GM21515 (cell line): Measurements from ENCODE around the gene CDK5RAP2.
"Not testable (repeated sequence)": the region's sequence is repeated elsewhere in the genome, so short reads cannot be mapped to it uniquely, and the experiment has no call there.

ENCODE experiments used
- ATAC-seq: cut with Tn5 transposase; IDR thresholded peaks from one replicate; pipeline ENCODE4 v1.9.1; 2021; ENCODE audit not compliant: unreplicated experiment

CDK5RAP2 gene

GRCh38 chr9:120592210-120592609, 12.2 kb upstream of the CDK5RAP2 start:
- no peak for ATAC-seq

DNA sequence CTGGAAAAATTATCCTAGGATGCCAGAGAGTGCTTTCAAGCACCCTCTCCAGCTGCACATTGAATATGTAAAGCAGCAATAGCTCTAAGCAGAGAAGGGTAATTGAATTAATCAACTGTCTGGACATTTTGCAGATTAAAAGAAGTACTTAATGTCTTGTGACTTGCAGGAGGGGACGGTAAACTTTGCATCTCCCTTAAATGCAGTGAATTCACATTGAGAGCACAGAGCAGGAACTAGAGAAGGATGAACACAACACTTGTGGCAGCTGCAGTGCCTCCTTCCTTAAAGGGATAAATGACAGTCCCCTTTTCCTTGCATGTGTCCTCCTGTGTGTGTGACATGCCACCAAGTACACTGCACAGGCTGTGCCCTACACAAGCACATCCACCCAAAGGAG, 7.4 kb upstream of the CDK5RAP2 start:
- no peak for ATAC-seq

DNA sequence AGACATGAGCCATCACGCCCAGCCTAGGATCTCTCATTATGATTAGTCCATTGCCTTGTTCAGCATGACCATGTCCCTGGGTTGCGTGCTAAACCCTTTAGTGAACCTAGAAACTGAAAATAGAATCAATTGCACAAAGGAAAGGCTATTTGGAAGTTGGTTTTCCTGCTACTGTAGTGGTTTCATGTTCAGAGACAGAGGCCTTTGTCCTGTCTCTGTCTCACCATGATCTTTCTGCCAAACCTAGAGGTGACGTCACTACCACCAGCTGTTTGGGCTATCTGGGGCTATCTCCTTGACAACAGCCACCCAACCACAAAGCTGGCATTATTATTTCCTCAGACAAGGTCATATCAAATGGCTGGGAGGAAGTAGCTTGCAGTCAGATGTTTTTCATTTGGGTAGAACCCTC, 4.0 kb upstream of the CDK5RAP2 start:
- ATAC-seq = no peak

GRCh38 chr9:120579139-120580050, 572 bp downstream of the CDK5RAP2 start:
- ATAC-seq = peak; percentile 44

GRCh38 chr9:120574473-120574872, 5.5 kb downstream of the CDK5RAP2 start:
- no peak for ATAC-seq

- ATAC-seq = no peak
Observed at GRCh38 chr9:120572472-120572871, 7.5 kb downstream of the CDK5RAP2 start.

DNA sequence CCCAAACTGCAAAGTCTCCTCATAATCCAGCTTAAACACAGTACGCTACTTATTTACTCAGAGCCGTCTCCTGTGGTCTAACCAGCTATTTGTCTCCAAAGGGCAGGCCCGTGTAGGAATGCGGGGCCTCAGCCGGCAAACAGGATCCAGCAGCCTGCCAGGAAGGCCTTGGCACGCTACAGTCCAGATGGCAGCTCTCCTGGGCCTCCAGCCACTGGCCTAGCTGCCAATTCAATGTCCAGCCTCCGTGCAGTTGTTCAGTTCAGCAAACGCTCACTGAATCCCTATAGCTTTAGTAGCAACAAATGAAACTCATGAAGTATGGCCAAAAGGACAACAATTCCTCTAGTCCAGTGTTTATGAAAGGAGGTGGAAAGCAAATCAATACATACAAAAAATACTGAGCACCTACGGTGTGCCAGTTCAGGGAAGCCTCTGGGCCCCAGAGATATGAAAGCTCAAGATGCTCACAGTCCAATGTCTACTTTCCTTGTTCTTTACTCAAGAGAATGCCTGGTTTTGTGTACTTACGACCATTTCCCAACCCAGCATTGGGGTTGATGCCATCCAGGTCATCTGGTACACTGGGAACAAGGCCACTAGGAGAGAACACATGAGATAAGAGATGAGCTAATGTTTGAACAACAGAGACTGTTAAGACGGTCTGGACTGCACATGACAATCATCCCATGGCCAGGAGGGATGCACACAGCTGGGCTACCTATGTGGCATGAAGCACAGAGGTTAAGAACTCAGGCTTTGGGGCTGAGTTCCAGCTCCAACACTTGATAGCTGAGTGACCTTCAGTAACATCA, 8.3 kb downstream of the CDK5RAP2 start:
- no peak for ATAC-seq

- no peak for ATAC-seq
Observed at GRCh38 chr9:120570296-120570695, 9.7 kb downstream of the CDK5RAP2 start.

GRCh38 chr9:120569556-120569955, 10.4 kb downstream of the CDK5RAP2 start:
- ATAC-seq = no peak

- ATAC-seq = no peak
Observed at GRCh38 chr9:120568816-120569215, 11.2 kb downstream of the CDK5RAP2 start.

DNA sequence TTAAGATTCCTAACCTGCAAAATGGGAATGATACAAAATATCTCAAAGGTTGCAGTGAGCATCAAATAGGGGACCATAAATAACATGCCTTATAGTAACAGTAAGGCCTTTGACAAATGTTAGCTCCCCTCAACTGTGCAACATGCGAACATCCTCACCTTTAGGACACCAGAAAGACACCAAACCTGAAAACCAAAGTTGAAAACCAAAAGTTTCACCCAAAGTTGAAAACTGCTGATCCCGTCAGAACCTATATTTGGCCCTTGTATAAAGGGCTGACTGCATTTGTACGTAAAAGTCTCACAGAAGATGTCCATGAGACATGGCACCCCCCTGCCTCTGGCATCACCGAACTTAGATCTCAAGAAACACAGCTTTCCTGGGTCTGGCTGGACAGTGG, 12.1 kb downstream of the CDK5RAP2 start:
- ATAC-seq = no peak

- no peak for ATAC-seq
Observed at GRCh38 chr9:120567081-120567480, 12.9 kb downstream of the CDK5RAP2 start.

DNA sequence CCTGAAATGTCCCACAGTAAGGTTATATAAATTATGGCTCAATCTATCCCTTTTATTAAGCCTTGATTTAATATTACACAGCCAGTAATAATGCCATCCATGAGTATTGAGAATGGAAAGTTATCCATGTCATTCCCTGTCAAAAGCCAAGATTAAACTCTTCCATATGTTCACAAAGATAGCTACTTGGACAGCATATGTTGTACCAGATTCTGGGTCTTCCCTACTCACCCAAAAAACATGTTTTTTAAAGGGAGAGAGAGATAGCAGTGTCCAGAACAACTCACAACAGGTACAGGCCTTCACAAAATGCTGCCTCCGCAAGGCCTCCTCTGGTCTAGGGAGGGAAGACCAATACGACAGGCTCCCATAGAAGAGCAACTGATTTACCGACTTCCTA, 15.4 kb downstream of the CDK5RAP2 start:
- no peak for ATAC-seq

GRCh38 chr9:120562861-120563443, 17.0 kb downstream of the CDK5RAP2 start:
- no peak for ATAC-seq

GRCh38 chr9:120561709-120562108, 18.3 kb downstream of the CDK5RAP2 start:
- no peak for ATAC-seq

GRCh38 chr9:120559546-120559945, 20.4 kb downstream of the CDK5RAP2 start:
- ATAC-seq = no peak

- no peak for ATAC-seq
Observed at GRCh38 chr9:120558454-120558853, 21.5 kb downstream of the CDK5RAP2 start.

- no peak for ATAC-seq
Observed at GRCh38 chr9:120557205-120557604, 22.8 kb downstream of the CDK5RAP2 start.

GRCh38 chr9:120556775-120557174, 23.2 kb downstream of the CDK5RAP2 start:
- no peak for ATAC-seq

GRCh38 chr9:120555839-120556238, 24.1 kb downstream of the CDK5RAP2 start:
- ATAC-seq = no peak

GRCh38 chr9:120552210-120552704, 27.7 kb downstream of the CDK5RAP2 start:
- not testable (repeated sequence) for ATAC-seq
